Hippocampal formation (tissue), 2 donors: ENCODE results near the gene NCBP1.
"Not testable (repeated sequence)": the region's sequence is repeated elsewhere in the genome, so short reads cannot be mapped to it uniquely, and the experiment has no call there.

Experiments
- DNase-seq, 2 donors: peaks; one replicate each; lab custom pipeline; 2025; lab: John Stamatoyannopoulos, UW

NCBP1 gene

DNA sequence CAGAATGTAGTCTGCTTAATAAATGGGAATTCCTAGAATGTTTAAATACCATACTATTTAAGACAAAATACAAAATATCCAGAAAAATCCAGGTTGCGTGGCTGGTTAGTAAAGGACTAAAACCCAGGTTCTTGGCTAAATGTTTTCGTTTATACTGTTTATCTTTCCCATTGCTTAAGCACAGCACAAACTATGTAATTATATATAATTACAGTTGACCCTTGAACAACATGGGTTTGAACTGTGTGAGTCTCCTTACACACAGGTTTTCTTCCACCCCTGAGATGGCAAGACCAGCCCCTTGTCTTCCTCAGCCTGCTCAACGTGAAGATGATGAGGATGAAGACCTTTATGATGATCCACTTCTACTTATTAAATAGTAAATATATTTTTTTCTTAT is 38.8 kb downstream of the NCBP1 start:
- DNase-seq = no peak

- DNase-seq = no peak
These were observed 40.3 kb downstream of the NCBP1 start for GRCh38 chr9:97673922-97674321.

GRCh38 chr9:97675655-97676054 is 42.0 kb downstream of the NCBP1 start:
- no peak for DNase-seq

DNA sequence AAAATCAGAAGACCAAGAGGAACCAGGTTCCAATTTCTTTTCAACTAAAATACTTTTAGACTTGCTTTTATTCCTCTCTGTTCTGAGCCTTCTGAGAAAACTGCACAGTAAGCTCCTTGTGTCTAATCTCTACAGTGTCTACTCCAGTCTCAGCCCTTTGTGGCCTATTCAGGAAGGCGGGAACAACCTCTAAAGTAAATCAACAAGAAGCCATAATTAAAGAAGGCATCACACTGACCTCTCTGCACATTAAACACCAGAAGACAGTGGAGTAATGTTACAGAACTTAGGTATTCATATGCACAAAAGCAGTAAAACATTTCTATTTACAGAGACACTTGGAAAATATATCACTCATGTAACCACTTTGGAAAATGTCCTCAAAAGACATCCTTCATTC is 48.6 kb downstream of the NCBP1 start:
- no peak for DNase-seq

- DNase-seq = no peak
These were observed 55.0 kb downstream of the NCBP1 start for GRCh38 chr9:97688654-97689053.

- DNase-seq = no peak
These were observed 56.0 kb downstream of the NCBP1 start for GRCh38 chr9:97689401-97690180.

DNA sequence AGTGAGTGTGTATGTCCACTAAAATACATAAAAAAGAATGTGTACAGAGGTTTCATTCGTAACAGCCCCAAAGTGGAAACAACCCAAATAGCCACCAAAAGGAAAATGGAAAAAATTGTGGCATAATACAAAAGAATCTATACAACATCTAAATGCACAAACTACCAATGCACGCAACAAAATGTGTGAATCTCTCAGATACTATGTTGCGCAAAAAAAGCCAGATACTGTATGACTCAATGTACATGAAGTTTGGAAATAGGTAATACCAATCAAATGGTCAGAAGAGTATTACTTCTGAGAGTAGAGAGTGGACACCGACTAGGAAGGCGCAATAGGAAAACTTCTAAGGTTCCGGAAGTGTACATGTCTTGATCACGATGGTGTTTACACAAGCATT is 61.1 kb downstream of the NCBP1 start:
- DNase-seq = no peak

DNA sequence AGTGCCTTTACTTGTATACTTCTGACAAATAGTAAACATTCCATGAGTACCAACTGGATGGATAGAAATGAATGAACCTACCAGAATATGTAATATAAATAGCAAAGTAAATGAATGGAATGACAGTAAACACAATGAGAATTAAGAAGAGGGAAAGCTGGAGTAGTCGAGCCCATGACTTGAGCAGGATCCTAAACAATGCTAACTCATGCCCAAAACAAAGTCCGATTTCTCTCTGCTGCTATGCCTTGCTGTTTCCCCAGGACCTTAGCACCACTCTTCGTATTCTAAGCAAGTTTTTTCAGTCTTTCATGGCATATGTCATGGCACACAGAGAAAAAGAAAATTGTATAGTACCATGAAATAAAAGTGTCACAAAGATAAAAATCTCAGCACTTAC is 61.8 kb downstream of the NCBP1 start:
- DNase-seq = no peak

DNA sequence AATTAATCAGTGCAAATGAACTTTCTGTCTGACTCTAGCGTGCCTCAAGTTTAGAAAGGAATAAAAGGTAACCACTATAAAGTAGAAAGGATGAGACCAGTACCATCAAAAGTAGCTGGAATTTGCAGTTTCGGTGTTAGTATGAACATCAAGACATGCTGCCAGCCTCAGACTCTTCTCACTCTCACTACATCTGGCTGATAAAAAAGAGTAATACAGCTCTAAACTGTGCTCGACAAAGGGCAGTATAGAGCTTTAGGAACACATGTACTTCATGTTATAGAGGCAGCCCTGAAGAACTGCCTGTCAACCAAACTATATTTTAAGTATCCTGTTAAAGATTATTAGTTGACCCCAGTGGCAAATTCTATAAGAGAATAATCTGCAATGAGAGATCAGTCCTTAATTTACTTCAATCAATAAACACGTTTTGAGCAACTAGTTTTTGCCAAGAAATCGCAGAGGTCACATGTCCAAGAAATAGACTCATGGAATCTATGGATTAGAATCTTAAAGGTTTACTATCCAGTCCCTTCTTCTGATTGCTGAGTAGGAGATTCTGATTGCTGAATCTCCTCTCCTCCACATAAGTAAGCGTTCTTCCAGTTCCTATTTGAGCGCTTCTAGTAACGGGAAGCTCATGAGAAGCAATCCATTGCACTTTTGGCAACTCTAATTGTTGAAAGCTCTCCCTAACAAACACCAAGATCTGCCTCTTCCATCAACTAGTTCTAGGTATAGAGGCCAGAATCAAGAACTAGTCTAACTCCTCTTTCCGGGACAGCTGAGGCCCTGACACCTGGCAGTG is 62.6 kb downstream of the NCBP1 start:
- peak in 1 of 2 donors; percentile 56 for DNase-seq

DNA sequence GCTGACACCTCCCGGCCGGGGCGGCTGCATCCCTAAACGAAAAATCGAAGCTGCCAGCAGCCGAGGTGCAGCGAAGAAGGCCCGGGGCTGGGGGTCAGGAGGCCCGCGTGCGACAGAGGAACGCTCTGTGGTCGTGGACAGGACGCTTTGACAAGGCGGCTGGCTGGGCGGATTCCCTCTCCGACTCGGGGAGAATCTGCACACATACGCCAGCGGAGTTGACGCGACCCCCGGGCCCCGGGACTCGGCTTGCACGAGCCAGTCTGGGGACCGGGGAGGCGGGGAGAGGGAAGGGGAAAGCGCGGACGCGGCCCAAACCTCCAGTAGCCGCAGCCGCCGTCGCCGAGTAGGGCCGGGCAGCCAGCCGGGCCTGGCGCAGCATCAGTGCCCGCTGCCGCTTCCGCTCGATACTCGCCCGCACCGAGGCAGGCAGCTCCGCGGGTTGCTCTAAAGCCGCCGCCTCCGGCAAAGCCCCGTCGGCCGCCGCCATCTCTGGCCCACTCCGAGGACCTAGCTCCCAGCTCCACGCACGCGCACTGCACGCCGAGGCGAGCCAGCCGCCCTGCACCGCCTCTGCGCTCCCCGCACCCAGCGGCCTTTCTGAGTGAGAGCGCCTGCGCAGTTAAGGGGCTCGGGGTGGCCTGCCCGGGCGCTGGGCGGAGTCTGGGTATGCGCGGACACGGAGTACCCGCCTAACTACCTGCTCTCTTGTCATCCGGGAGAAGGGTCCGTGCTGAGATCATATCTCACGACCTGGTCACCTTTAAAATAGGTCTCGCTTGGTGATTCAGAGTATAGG is 63.4 kb downstream of the NCBP1 start, which contains the start of gene XPA:
XPA (minus strand) TSS at position 538 of the 799 bp plus-strand sequence; CDS start at position 490, 48 bp downstream.
- DNase-seq = peak; percentile 92 to 95

DNA sequence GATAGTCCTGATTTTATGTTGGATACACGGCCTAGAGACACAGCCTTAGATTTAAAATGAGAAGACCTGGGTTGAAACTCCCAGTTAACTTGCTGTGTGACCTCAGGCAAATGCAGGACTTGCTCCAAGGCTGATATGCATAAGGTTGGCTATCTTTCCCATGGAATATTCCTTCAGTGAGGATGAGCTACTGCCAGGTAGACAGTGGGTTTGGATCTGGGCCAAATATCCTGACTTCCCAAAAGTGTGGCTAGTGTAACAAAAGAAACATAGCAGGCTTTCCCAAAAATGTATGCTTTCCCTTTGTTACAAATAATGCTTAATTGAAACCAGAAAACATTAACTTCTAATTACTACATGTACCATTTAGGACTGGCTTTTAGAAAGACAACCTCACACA is 64.2 kb downstream of the NCBP1 start:
- no peak for DNase-seq

GRCh38 chr9:97698865-97699264 is 65.2 kb downstream of the NCBP1 start:
- no peak for DNase-seq

DNA sequence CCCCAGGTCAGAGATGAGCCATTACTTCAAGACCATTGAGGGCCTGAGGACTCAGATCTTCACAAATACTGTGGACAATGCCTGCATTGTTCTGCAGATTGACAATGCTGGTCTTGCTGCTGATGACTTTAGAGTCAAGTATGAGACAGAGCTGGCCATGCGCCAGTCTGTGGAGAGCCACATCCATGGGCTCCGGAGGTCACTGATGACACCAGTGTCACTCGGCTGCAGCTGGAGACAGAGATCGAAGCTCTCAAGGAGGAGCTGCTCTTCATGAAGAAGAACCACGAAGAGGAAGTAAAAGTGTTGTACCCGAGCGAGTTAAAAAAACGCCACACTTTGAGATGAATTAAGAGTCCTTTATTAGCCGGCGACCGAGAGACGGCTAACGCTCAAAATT is 65.7 kb downstream of the NCBP1 start:
- peak; percentile 12 to 29 for DNase-seq

- not testable (repeated sequence) for DNase-seq
These were observed 66.2 kb downstream of the NCBP1 start for GRCh38 chr9:97699824-97700223.

DNA sequence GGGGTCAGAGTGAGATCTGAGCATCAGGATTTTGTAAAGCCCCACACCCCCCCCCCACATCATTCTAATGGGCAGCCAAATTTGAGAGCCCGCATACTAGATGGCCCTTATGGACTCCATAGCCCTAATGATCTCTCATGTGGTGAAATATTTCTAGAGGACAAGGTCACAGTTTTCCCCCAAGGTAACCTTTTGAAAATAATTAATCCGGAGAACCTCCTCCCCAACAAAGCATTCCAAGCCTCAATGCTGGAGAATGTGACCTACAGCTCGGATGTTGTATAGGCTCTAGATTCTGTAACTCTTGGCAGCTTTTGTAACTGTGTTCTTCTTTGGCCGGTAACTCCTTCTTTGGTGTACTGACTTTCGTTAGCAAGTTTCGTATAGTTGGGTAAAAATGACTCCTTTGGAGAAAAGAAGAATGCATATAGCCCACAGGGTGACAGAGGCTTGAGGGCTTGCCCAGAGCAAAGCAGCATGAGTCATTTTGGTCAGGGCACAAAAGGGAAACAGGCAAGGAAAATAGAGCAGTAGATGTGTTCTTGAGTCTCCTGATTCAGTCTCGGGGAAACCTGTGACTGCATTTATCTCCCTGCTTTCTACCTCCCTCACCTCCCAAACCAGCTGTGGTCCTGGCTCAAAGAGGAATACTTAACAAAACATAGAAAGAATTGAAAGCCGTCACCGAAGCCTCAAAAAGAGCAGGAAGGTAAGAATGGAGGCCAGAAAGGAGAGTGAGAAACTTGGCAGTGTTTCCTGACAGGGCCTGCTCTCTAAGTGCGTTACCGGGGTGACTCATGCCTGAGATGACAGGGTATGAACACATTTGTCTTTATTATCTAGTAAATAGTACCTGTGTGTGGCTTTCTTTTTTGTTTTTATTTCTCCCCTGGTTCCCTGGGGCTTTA is 70.1 kb downstream of the NCBP1 start:
- DNase-seq = no peak

DNA sequence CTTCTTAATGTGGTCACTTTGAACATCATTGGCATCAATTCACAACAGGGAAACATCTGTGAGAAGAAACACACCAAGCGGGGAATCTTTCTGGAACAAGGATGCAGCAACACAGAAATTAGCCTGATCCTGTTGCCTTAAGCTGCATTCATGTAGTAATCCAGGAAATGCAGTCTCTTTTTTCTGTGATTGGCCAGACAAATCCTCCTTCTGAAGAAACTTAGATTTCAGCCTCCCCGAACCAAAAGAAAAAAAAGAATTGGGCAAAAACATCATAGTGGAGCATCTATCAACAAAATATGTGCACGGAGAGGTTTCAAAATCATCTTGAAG is 70.7 kb downstream of the NCBP1 start:
- DNase-seq = no peak

- no peak for DNase-seq
These were observed 71.2 kb downstream of the NCBP1 start for GRCh38 chr9:97704851-97705250.

- DNase-seq = no peak
These were observed 71.8 kb downstream of the NCBP1 start for GRCh38 chr9:97705354-97705950.

DNA sequence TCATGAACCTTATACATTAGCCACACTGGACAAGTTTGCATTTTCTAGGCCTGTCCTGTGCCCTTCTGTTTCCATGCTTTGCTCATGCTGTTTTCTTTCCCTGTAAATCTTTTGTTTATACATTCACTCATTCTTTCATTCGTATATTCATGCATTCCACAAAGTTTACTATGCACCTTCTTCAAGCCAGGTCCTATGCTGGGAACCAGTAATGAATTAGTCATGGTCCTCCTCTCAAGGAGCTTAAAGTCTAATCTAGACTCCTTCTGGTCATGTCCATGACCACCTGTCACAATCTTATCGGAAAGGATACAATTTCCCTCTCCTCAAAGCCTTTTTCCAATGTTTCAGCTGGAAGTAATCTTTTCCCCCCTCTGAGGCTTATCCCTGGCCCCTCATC is 72.6 kb downstream of the NCBP1 start:
- no peak for DNase-seq

GRCh38 chr9:97710356-97711222 is 77.0 kb downstream of the NCBP1 start:
- DNase-seq = peak; percentile 38 to 76
